ENCODE data around the gene AFAP1.

GRCh38 chr4:7933651-7934510 is 5.8 kb downstream of the AFAP1 start:
- no peak for TF ChIP-seq POLR2A (IDR thresholded peaks at IDR 0.05)
- TF ChIP-seq CTCF (IDR thresholded peaks at IDR 0.05): no peak

All from uterus (tissue), 2 donors.